ENCODE measurements around the gene CCDC92B.

DNA sequence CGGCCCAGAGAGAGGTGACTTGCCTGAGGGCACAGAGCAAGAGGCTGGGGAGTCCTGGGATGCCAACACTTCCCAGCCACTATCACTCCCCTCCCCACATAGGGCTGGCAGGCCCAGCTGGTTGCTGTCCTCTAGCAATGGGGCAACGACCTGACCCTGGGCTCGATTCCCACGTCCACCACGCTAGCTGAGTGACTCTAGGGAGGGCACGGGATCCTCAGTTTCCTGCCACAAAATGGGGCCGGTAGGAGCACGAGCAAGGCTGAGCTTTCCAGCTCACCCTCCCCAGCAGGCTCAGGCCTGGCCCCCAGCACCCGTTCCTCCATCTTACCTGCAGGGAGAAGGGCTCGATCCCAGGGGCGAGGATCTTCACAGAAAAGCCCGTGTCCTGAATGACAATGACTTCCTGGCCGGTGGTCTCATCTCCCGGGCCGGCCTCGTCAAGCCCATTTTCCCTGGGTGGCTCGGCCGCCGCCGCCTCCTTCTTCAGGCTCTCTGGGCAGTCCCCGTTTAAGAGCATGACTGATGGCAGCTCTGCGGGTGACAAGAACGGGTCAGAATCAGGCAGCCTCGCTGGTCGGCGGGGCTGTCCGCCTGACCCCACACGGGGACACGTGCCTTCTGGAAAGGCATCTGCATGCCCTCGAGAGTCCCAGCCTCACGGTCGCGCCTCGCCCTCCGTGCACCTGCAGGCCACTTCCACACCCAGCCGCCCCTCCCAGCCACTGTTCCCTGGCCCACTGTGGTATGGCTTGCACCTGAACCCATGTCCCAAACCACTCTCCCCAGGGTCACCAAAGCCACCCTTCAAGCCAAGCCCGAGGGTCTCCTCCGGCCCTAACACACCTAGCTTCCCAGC lies 45.2 kb downstream of the CCDC92B start:
- TF ChIP-seq, protein P1, sequence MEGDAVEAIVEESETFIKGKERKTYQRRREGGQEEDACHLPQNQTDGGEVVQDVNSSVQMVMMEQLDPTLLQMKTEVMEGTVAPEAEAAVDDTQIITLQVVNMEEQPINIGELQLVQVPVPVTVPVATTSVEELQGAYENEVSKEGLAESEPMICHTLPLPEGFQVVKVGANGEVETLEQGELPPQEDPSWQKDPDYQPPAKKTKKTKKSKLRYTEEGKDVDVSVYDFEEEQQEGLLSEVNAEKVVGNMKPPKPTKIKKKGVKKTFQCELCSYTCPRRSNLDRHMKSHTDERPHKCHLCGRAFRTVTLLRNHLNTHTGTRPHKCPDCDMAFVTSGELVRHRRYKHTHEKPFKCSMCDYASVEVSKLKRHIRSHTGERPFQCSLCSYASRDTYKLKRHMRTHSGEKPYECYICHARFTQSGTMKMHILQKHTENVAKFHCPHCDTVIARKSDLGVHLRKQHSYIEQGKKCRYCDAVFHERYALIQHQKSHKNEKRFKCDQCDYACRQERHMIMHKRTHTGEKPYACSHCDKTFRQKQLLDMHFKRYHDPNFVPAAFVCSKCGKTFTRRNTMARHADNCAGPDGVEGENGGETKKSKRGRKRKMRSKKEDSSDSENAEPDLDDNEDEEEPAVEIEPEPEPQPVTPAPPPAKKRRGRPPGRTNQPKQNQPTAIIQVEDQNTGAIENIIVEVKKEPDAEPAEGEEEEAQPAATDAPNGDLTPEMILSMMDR (IDR thresholded peaks at IDR 0.05; ENCODE audit: low read length) = no peak
- TF ChIP-seq EZH2 (IDR thresholded peaks at IDR 0.05; ENCODE audit: borderline replicate concordance, low read length) = no peak
